ENCODE measurements around the gene POU2F1.

- no peak for TF ChIP-seq CTCF (conservative IDR thresholded peaks at IDR 0.05)
- no peak for TF ChIP-seq EZH2 (IDR thresholded peaks at IDR 0.05; ENCODE audit: low read depth)
Observed at GRCh38 chr1:167305706-167306277, 85.1 kb downstream of the POU2F1 start.
